ENCODE measurements around the gene TKTL2.

TKTL2 gene, protein sequence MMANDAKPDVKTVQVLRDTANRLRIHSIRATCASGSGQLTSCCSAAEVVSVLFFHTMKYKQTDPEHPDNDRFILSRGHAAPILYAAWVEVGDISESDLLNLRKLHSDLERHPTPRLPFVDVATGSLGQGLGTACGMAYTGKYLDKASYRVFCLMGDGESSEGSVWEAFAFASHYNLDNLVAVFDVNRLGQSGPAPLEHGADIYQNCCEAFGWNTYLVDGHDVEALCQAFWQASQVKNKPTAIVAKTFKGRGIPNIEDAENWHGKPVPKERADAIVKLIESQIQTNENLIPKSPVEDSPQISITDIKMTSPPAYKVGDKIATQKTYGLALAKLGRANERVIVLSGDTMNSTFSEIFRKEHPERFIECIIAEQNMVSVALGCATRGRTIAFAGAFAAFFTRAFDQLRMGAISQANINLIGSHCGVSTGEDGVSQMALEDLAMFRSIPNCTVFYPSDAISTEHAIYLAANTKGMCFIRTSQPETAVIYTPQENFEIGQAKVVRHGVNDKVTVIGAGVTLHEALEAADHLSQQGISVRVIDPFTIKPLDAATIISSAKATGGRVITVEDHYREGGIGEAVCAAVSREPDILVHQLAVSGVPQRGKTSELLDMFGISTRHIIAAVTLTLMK

DNA sequence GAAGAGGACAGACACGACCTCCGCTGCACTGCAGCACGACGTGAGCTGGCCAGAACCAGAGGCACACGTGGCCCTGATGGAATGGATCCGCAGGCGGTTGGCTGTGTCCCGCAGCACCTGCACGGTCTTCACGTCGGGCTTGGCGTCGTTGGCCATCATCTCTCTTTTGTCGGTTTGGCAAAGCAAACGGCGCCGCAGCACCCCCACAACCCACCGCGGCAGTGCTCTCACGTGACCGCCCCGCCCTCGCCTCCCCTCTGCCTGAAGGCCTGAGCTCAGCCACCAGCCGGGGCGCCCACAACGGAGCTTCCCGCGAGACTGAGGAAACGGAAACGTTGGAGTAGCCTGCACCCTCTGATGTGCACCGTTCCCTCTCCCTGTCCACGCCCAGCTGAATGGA lies at the start of gene TKTL2:
TSS of gene TKTL2 (minus strand) at position 179 of the 400 bp plus-strand sequence. CDS start at position 159, 20 bp downstream.
- no peak for DNase-seq (ENCODE audit: low spot score)

DNA sequence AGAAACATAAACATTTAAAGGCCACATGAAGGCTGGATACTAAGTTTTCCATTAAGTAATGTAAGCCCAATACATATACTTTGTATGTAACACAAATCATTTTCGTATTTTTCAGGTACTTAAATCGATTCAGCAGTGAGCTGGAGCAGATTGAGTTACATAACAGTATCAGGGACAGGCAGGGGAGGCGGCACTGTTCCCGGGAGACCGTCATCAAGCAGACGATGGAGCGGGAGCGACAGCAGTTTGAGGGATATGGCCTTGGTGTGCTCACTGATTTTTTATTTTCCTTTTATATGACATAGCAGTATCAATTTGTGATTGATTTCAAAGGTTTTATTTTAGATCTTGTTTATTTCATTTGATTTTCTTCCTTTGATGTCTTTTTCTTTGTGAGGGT lies 41.6 kb upstream of the TKTL2 start:
- DNase-seq (ENCODE audit: low spot score): no peak

DNA sequence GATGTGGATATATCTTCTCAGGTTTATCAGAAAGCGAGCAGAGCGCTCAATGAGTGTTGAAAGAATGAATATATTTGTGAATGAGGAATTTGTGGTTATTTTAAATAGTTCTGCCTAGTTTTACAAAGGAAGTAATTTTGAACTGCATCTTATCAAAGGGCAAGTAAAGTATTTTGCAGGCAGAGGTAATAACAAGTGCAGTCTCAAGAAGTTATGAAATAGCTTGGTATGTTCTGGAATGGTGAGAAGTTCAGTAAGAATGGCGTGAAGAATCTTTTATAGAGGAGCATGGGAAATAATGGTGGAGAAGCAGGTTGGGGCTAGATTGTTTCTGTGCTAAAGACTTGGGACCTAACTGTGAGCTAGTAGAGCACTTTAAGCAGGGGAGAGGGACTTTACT lies 31.8 kb upstream of the TKTL2 start:
- no peak for DNase-seq (ENCODE audit: low spot score)

DNA sequence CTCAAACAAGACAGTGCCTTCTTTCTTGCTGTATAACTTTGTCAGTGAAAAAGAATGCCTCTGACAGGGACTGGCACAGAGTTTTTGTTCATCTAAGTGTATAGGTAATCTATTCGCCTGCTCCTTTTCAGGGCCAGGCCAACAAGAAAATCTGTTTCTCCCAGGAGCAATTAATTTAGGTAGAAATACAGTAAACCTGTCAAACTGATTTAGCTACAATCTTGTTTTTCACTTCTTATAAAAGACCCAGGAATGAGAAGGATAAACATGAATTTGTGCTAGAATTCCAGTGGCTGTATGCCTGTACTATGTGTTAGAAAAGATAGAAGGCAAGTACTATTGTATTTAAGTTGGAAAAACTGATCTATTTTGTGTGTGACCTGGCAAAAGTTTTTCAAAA lies 27.0 kb upstream of the TKTL2 start:
- DNase-seq (ENCODE audit: low spot score): no peak

DNA sequence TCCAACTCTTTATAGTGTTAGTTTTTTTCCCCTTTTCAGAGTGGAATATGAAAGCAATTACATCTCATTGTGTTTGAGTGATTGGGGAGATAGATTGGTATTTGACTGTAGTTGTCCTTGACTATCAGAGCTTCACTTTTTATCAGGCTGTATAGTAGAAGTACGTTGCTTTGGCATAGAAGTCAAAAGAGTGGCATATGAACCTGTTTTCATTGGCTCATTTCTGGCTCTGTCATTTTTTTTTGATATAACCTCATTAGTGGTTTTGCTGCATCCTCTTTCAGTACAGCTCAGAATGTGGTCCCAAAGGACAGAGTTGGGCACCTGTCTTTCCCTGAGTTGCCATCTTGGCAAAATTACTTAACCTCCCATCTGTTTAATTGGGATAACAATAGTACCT lies 22.3 kb upstream of the TKTL2 start:
- peak; percentile 47 for DNase-seq (ENCODE audit: low spot score)

DNA sequence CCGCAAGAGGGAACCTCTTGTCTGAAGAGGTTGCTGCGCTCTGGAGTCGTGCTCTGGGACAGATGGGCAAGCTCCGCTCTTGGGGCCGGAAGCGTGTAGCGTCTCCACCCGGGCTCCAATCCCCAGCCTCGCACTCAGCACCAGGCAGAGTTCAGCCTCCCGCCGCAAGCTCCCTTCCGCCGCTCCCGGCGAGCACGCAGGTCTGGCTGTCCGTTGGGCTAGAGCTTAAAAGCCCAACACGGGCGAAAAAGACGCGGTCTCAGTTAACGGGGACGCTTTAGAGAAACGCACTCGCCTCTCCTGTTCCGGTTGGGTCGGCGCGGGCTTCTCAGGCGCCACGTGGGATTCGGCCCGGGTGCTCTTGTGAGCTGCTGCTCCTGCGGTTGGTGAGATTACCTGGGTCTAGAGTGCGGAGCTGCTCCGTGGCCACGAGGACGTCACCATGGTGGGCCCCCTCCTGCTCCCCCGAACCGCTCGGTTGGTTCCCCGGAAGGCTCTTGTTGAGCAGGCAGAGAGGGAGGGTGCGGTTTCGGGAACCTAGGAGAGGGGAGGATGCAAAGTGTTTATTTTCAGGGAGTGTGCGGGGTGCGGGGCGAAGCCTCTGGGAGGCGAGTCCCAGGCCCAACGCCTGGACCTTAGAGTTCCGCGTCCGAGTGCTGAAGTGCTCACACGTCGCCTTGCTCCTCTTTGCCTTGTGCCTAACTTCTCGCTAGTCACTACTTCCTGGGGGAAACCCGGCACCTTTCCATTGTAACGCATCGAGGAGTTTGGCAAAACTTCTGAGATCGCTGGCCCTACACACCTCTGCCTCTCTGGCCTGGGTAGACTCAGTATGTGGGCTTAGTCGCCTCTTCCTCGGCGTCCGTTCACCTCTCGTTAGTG lies 21.0 kb upstream of the TKTL2 start, which contains the start of gene TMA16:
TSS of gene TMA16 (plus strand) at position 331 of the 882 bp plus-strand sequence. CDS start at position 443, 112 bp downstream.
- peak; percentile 92 for DNase-seq (ENCODE audit: low spot score)

DNA sequence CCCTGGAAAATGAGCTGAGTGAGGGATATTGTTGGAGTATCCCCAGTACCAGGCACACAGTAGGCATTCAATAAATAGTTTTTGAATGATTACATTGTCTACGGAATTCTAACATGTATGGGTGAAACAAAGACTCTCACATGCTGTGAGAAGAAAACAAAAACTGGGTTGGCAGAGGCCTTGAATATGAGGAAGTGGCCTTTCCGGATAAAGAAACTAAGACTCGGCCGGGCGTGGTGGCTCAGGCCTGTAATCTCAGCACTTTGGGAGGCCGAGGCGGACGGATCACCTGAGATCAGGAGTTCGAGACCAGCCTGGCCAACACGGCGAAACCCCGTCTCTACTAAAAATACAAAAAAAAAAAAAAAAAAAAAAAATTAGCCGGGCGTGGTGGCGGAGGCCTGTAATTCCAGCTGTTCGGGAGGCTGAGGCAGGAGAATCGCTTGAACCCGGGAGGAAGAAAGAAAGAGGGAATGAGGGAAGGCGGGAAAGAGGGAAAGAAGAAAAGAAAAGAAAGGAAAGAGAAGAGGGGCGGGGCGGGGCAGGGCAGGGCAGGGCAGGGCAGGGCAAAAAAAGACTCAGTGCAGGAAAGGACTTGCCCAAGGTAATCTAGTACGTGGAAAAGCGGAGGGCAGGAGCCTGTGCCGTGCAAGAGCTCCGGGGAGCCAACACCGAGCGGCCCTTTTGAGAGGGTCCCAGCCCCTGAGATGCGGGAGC lies 20.2 kb upstream of the TKTL2 start:
- no peak for DNase-seq (ENCODE audit: low spot score)

DNA sequence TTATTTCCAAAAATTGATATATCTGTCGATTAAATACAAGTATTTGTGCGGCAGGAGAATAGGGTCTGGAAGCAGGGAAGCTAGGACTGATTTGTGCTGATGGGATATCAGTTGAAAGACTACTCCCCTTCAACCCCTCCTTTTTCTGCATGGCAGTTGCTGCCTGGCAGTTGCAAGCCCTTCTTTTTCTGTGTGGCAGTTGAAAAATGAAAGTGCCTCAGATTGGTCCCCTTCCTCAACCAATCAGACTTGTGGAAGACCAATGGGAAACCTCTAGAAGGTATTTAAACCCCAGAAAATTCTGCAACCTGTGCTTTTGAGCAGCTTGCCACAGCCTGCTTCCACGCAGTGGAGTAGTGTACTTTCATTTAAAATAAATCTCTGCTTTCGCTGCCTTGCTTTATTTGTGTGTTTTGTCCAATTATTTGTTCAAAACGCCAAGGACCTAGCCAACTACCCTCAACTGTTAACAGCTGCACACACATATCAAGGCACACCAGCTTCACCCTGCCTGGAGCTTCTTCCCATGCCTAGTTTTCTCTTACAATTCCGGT lies 19.5 kb upstream of the TKTL2 start:
- no peak for DNase-seq (ENCODE audit: low spot score)

DNA sequence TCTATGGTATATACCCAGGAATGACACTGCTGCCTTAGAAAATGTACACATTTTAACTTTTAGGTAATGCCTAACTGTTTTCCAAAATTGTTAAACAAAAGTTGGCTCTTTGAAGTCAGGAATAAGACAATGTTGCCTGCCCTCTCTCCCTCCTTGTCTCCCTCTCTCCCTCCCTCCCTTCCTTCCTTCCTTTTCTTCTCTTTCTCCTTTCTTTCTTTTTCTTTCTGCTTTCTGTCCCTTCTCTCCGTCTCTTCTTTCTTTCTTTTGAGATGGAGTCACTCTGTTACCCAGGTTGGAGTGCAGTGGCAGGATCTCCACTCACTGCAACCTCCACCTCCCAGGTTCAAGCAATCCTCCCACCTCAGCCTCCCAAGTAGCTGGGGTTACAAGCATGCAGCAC lies 16.4 kb upstream of the TKTL2 start:
- no peak for DNase-seq (ENCODE audit: low spot score)

DNA sequence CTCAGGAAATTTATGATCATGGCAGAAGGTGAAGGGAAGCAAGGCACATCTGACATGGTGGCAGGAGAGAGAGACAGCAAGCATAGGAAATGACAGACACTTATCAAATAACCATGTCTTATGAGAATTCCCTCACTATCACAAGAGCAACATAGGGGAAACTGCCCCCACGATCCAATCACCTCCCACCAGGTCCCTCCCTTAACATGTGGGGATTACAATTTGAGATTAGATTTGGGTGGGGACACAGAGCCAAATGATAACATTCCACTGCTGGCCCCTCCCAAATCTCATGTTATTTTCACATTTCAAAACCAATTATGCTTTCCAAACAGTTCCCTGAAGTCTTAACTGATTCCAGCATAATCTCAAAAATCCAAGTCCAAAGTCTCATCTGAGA lies 12.8 kb upstream of the TKTL2 start:
- no peak for DNase-seq (ENCODE audit: low spot score)

DNA sequence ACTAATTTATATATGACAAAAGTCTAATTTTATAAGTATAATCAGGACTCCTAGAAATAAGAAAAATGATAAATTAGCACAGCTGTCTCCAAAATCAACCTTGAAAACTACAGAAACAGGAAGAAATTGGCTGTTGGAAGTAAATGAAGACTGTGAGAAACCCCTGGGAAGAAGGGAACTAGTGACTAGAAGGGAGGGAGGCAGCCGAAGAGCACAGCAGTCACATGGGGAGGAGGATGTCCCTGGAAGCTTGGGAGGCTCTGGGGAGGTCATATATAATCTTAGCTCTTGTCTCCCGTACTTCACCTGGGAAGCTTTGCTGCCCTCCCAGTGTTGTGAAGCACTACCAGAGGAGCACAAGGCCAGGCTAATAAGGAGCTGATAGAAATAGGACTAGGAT lies 12.0 kb upstream of the TKTL2 start:
- DNase-seq (ENCODE audit: low spot score): no peak

DNA sequence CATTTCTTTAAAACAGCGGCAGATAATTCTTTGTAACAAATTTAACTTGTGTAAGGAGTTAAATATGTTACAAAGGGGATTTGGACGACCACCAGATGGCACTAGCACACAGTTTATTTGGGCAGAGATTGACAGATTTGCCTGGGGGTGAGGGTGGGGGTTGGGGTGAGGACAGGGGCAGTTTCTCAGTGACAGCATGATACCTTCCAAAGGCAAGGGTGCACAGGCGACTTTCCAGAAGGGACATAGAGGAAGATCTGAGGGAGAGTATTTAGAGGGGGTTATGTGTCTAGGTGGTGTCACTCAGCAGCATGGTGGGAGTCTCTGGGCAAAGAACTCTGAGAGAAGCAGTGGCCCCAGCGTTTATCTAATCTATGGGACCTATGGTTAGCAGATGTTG lies 11.4 kb upstream of the TKTL2 start:
- DNase-seq (ENCODE audit: low spot score): peak; percentile 62

DNA sequence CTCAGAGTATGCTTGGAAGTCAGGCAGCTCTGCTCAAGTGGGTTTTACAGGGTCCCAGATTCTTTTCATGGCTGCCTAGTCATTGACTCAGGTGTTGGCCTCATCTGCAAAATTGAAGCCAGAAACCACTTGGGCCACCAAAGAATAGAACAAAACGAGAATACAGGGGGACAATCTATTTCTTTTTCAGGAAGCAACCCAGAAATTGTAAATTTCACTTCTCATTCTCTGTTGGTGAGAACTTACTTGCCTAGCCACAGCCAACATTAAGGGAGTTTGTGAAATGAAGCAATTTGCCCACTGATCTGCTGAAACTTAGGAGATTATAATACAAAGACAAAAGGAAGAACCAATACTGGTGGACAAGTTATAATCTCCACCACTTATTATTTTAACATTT lies 8.6 kb upstream of the TKTL2 start:
- no peak for DNase-seq (ENCODE audit: low spot score)

DNA sequence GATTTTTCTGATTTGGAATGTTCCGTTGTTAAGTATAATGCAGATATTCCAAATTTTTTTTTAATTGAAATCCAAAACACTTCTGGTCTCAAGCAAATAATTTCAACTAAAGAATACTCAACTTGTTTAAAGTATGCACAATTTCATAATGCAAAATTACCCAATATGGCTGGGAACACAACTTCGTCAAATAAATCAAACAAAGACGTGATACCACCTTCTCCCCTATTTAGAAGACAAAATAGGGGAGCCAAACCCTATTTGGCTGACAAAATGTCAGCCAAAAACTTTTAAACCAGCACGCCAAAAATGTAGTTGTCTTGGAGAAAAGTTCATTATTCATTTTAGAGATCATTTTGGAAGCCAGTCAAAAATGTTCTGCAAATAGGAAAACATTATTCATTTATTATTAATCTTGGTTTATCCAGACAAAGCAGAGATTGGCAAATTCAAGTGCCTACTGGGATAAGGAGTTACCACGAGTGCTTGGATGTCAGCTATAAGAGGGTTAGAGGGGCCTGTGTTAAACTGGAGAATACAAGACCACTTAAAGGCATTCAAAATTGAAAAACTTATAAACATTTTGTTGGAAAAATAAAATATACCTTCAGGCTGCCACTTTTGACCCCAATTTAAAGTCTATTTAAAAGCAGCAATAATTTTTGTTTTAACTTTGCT lies 3.3 kb upstream of the TKTL2 start:
- no peak for DNase-seq (ENCODE audit: low spot score)

DNA sequence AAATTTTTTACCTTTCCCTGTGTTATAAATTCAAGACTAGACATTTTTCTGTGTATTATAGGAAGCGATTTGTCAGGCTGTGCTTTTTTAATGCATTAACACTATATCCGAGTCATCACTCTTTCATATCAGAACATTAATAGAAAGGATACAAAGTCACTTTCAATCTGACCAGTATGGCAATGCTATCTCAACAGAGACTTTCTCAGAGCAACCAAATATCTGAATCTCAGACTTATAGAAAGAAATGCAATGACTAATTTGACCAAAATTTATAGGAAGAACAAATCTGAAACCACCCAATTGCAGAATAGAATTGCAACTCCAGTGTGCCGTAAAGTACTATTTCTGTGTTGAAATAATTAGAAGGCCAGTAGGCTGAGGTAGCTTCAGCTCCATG lies 473 bp upstream of the TKTL2 start:
- no peak for DNase-seq (ENCODE audit: low spot score)

DNA sequence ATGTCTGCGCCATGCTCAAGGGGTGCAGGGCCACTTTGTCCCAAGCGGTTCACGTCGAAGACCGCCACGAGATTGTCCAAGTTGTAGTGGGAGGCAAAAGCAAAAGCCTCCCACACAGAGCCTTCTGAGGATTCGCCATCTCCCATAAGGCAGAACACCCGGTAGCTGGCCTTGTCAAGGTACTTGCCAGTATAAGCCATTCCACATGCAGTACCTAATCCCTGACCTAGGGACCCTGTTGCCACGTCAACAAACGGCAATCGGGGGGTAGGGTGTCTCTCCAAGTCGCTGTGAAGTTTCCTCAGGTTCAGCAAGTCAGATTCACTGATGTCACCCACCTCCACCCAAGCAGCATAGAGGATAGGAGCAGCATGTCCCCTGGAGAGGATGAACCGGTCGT lies 424 bp downstream of the TKTL2 start:
- DNase-seq (ENCODE audit: low spot score): no peak

DNA sequence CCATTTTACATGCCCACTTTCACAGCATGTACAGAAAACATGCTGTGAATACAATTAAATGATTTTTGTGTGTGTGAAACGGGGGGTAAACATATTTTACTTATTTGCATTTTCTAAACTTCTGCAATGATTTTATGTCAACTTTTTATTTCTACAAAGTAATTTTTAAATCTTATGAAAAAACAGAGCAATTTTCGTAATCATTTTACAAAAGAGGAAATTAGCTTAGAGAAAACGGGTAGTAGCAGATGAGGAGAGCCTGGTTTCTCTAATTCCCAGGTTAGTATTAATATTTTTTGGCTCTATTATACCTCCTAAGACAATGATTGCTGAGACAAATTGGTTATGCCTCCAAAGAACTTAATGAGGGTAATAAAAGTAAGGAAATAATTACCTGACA lies 3.2 kb downstream of the TKTL2 start:
- DNase-seq (ENCODE audit: low spot score): no peak

DNA sequence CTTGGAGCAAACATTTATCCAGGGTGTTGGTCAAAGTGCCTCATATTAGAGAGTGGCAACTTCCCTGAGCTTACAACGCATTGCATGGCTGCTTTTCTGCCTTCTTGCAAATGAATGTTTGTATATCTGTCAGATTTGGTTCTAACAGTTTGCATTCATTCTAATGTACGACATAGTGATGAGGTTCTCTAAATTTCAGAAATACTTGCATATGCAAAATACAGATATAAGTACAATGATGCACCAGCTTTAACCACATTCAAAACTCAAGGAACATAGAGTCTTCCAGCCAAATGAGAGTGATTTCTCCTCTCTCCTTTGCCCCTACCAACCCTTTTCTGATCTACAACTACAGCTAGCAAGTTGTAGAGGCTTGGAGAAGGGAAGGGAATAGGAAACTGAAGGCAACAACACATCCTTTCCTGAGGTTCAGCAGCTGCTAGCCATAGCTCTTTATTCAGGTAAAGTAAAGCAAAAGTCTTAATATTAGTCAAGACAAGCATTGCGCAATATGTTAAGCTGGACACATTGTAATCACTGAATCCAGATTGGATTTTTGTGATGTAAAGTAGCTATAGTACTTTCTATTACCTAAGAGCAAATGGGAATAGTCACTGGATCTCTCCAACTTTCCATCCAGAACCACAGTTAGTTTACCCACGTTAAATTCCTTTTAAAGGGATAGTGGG lies 6.3 kb downstream of the TKTL2 start:
- DNase-seq (ENCODE audit: low spot score): no peak

DNA sequence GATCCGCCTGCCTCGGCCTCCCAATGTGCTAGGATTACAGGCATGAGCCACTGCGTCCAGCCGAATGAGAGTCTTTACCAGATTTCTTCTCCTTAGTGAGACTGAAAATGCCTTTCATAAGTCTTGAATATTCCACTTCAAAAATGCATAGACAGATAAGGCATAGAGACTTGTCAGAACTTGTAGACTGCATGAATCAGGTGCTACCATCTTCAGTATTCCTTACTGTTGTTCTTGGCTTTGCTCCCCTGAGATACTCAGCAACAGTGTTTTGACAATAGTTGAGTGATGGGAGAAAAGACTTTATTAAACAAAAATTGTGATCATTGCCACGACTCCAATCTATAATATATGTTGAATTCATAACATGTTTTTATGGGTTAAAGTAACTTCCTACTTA lies 11.0 kb downstream of the TKTL2 start:
- no peak for DNase-seq (ENCODE audit: low spot score)

DNA sequence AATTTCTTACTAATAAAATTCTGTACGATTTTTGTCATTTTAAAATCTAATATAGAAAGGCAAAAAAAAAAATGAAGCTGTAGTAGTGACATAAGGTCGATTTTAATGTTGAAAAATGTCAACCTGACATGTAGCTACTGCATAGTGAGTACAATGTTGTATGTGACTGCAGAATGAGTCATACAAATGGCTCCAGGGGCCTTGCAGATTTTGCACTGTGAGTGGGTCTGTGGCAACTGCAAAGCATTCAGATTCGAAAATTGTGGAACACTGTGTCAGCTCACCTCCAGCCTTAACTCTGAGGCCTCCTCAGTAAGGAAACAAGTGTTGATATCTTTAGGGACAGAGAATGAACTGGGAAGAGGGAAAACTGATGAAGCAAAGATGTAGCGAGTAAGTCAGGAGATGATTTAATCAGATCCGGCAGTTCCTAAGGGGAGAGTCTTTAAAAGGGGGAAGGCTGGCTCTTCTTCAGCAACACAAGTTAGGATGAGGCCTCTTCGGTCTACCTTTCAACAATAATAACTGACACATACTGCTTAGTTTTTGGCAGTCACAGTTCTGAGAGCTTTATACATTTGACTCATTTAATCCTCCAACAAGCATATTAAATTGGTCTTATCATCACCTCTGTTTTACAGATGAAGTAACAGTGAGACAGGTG lies 24.9 kb downstream of the TKTL2 start:
- DNase-seq (ENCODE audit: low spot score): no peak

Data from D341Med (cell line).